Effector memory CD4-positive, alpha-beta T cell (primary cell): Measurements from ENCODE around the gene CPSF4L.

ENCODE experiments used
- DNase-seq, 3 donors: peaks; one replicate each; pipeline ENCODE4 v3.0.0-alpha.2; 2020
- H3K27ac ChIP-seq: 2 replicates; pipeline ENCODE4 v1.7.0; 2013; ENCODE audit warnings: mild to moderate bottlenecking, low read length, moderate library complexity; ENCODE audit not compliant: insufficient read depth, poor library complexity, severe bottlenecking
- H3K27me3 ChIP-seq: replicated peaks from 2 replicates; pipeline ENCODE4 v1.7.0; 2013; ENCODE audit warnings: mild to moderate bottlenecking, low read length; ENCODE audit not compliant: insufficient read depth, control insufficient read depth, poor library complexity, severe bottlenecking
- H3K36me3 ChIP-seq: 2 replicates; pipeline ENCODE4 v1.7.0; 2013; ENCODE audit warnings: mild to moderate bottlenecking, low read length, moderate library complexity; ENCODE audit not compliant: control insufficient read depth, insufficient read depth
- H3K4me1 ChIP-seq: 2 replicates; pipeline ENCODE4 v1.7.0; 2013; ENCODE audit warnings: low read length, mild to moderate bottlenecking; ENCODE audit not compliant: control insufficient read depth, insufficient read depth, poor library complexity, severe bottlenecking
- H3K4me3 ChIP-seq: 2 replicates; pipeline ENCODE4 v1.7.0; 2013; ENCODE audit warnings: low read length, low read depth, mild to moderate bottlenecking; ENCODE audit not compliant: insufficient read depth, poor library complexity, severe bottlenecking
- H3K9me3 ChIP-seq: 2 replicates; pipeline ENCODE4 v1.7.0; 2013; ENCODE audit warnings: mild to moderate bottlenecking, low read length, moderate library complexity; ENCODE audit not compliant: control insufficient read depth

The CPSF4L gene

GRCh38 chr17:73257516-73257915 lies 4.2 kb downstream of the CPSF4L start:
- DNase-seq = no peak
- no peaks in the 10 kb centered on the region for H3K4me1 ChIP-seq
- no peak overlapping the region for H3K27ac ChIP-seq
- no peak overlapping the region for H3K4me3 ChIP-seq
- no peaks in the 10 kb centered on the region for H3K27me3 ChIP-seq
- no peaks in the 10 kb centered on the region for H3K9me3 ChIP-seq
- H3K36me3 ChIP-seq = no peaks in the 10 kb centered on the region

- Histone ChIP-seq H3K9me3 (no peaks in the 10 kb centered on the region), H3K27ac (no peak overlapping the region), H3K36me3 (no peaks in the 10 kb centered on the region), H3K4me1 (no peaks in the 10 kb centered on the region), H3K27me3 (no peaks in the 10 kb centered on the region), H3K4me3 (no peak overlapping the region)
- DNase-seq = no peak
Observed at GRCh38 chr17:73256220-73256619, 5.5 kb downstream of the CPSF4L start.

GRCh38 chr17:73255671-73256181 lies 6.0 kb downstream of the CPSF4L start:
- no peaks in the 10 kb centered on the region for H3K9me3 ChIP-seq
- H3K36me3 ChIP-seq = no peaks in the 10 kb centered on the region
- H3K4me3 ChIP-seq = no peak overlapping the region
- no peaks in the 10 kb centered on the region for H3K4me1 ChIP-seq
- no peak overlapping the region for H3K27ac ChIP-seq
- DNase-seq = peak in 2 of 3 donors; percentile 7 to 24
- H3K27me3 ChIP-seq = no peaks in the 10 kb centered on the region

GRCh38 chr17:73251871-73252270 lies 9.8 kb downstream of the CPSF4L start:
- Histone ChIP-seq H3K36me3 (peaks cover 3% of the 10 kb centered on the region), H3K4me3 (no peak overlapping the region), H3K27me3 (no peaks in the 10 kb centered on the region), H3K27ac (no peak overlapping the region), H3K9me3 (no peaks in the 10 kb centered on the region), H3K4me1 (no peaks in the 10 kb centered on the region)
- DNase-seq = no peak

GRCh38 chr17:73250851-73251640 lies 10.6 kb downstream of the CPSF4L start:
- Histone ChIP-seq H3K36me3 (peaks cover 3% of the 10 kb centered on the region), H3K27me3 (no peaks in the 10 kb centered on the region), H3K27ac (no peak overlapping the region), H3K9me3 (no peaks in the 10 kb centered on the region), H3K4me1 (no peaks in the 10 kb centered on the region), H3K4me3 (no peak overlapping the region)
- DNase-seq = no peak

- no peaks in the 10 kb centered on the region for H3K27me3 ChIP-seq
- no peaks in the 10 kb centered on the region for H3K4me1 ChIP-seq
- H3K27ac ChIP-seq = no peak overlapping the region
- H3K9me3 ChIP-seq = no peaks in the 10 kb centered on the region
- H3K4me3 ChIP-seq = no peak overlapping the region
- peaks cover 8% of the 10 kb centered on the region for H3K36me3 ChIP-seq
- DNase-seq = no peak
Observed at GRCh38 chr17:73249700-73250099, 12.0 kb downstream of the CPSF4L start.

GRCh38 chr17:73248532-73248931 lies 13.1 kb downstream of the CPSF4L start:
- DNase-seq = no peak
- H3K27me3 ChIP-seq = no peaks in the 10 kb centered on the region
- H3K4me3 ChIP-seq = no peak overlapping the region
- H3K36me3 ChIP-seq = peaks cover 9% of the 10 kb centered on the region
- H3K4me1 ChIP-seq = no peaks in the 10 kb centered on the region
- no peaks in the 10 kb centered on the region for H3K9me3 ChIP-seq
- H3K27ac ChIP-seq = no peak overlapping the region

- no peaks in the 10 kb centered on the region for H3K4me1 ChIP-seq
- H3K4me3 ChIP-seq = no peak overlapping the region
- H3K27ac ChIP-seq = no peak overlapping the region
- no peaks in the 10 kb centered on the region for H3K9me3 ChIP-seq
- DNase-seq = no peak
- no peaks in the 10 kb centered on the region for H3K27me3 ChIP-seq
- H3K36me3 ChIP-seq = peaks cover 9% of the 10 kb centered on the region
Observed at GRCh38 chr17:73247726-73248125, 14.0 kb downstream of the CPSF4L start.

GRCh38 chr17:73240561-73240960 lies 21.1 kb downstream of the CPSF4L start:
- H3K36me3 ChIP-seq = peaks cover 10% of the 10 kb centered on the region
- H3K4me3 ChIP-seq = no peak overlapping the region
- H3K9me3 ChIP-seq = no peaks in the 10 kb centered on the region
- no peaks in the 10 kb centered on the region for H3K27me3 ChIP-seq
- H3K27ac ChIP-seq = no peak overlapping the region
- H3K4me1 ChIP-seq = peaks cover 15% of the 10 kb centered on the region
- no peak for DNase-seq

- Histone ChIP-seq H3K4me1 (peaks cover 15% of the 10 kb centered on the region), H3K27me3 (no peaks in the 10 kb centered on the region), H3K36me3 (peaks cover 4% of the 10 kb centered on the region), H3K4me3 (no peak overlapping the region), H3K9me3 (no peaks in the 10 kb centered on the region), H3K27ac (peak overlapping the region; percentile 10)
- no peak for DNase-seq
Observed at GRCh38 chr17:73237714-73238113, 24.0 kb downstream of the CPSF4L start.
